Activated gamma-delta T cell treated with anti-CD3 and anti-CD28 coated beads, Interleukin-2, amount 50 U/mL, for 16 hours (primary cell): ENCODE measurements around the gene TMUB2.
"Not testable (repeated sequence)": the region's sequence is repeated elsewhere in the genome, so short reads cannot be mapped to it uniquely, and the experiment has no call there.

ENCODE experiments used
- DNase-seq: peaks from one replicate; pipeline ENCODE4 v3.0.0-alpha.2; 2020; ENCODE audit warnings: low read depth

Gene TMUB2

DNA sequence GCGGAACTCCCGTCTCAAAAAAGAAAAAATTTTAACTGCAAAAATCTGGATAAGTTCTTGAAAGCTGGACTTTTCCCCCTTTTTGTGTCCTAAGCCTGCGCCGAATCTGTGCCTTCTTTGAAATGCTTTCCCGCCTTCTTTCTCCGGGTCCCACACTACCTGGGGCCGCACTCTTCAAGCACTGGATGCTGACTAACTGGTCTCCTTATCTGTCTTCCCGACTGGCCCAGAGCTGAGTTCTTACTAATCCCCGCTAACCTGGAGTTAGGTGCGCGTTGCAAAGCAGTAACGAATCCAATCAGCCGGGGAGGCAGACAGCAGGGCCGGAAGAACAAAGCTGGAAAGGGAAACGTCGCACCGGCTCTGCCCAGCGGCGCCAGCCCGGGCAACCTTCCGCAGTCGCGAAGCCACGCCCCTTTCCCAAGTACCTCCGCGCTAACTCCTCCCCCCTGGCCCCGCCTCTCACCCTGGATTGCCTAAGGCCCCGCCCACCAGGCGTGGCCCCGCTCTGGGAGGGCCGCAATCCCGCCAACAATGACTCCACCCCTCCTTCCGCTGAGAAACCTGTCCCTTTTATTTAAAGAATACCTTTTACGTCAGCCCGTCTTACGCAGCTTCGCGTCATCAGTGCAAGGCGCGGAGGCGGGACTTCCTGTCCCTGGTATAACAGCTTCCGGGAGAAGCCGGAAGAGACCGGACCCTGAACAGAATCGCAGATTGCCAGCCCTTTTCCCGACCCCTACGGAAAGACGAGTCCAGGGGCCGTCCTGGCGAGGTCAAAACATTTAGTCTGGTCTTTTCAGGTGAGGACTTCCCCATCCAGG lies at the start of gene TMUB2:
Gene TMUB2 (plus strand): TSS at position 666 of the 824 bp plus-strand sequence. CDS start 737 bp downstream, outside the sequence.
- DNase-seq, result peak; percentile 100

DNA sequence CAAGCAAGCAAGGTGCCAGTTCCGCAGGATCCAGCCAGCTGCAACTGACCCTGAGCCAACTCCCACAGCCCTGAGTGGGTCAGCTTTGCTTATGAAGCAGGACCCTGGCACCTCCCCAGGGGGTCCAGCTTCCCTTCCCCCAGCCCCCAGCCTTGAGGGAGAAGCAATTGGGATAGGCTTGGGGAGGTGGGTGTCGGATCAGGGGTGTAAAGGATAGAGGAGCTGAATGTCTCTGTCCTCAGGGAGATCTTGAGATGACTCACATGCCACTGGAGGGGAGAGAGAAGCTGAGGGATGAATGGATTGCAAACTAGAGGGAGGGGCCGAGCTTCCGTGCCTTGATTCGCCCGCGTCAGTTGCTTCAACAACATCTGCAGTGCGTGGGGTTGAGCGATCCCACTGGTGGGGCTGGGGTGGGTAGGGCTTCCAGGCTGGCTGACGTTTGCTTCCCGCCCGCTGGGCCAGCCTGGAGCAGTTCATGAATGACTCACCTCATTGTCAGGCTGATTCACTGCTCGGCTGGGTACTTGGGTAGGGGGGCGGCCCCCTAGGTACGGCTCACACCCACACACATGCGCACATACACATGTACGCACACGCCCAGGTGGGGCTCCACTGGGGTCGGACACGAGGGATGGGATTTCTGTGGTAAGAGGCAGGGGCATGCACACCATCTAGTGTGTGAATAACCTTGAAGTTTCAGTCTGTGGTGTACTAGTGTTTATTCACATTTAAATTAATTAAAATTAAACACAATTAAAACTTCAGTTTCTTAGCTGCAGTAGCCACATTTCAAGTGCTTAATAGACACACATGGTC lies 48.7 kb upstream of the TMUB2 start:
- peak; percentile 23 for DNase-seq

DNA sequence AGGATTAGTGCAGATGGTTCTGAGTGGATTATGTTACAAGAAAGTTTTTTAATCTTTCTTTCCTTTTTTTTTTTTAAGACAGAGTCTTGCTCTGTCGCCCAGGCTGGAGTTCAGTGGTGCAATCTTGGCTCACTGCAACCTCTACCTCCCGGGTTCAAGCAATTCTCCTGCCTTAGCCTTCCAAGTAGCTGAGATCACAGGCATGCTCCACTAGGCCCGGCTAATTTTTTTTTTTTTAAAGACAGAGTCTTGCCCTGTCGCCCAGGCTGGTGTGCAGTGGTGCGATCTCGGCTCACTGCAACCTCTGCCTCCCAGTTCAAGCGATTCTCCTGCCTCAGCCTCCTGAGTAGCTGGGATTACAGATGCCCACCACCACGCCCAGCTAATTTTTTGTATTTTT lies 42.9 kb upstream of the TMUB2 start:
- not testable (repeated sequence) for DNase-seq

DNA sequence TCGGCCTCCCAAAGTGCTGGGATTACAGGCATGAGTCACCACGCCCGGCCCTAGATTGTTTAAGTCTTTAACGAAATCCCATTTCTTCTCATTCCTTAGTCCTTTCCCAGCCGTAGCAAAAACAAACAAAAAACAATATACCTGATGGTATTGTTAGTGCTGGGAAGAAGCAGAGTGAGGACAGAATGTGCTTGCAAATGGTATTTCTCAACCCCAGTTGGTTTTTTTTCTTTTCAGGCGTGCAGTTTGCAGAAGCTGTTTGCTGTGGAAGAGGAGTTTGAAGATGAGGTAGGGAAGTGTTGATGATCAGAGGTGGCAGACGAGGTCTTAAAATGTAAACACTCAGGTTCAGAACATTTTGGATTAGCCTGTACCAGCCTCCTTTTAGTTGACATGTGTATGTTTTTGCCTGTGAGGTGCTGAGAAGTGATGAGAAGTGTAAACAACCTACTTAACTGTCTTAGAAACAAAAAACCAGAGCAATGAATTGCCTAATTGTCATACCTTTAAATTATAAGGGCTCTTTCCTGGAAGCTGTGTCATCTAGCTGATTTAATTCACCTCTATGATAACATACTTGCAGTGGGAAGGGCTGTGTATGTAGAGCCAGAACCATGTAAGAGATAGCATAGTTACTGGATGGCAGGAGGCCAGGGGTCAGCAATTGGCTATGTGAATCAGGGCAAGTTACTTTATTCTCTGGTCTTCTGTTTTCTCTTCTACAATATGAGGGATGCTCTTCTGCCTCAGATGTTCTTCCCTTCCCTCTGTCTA lies 41.6 kb upstream of the TMUB2 start:
- no peak for DNase-seq

DNA sequence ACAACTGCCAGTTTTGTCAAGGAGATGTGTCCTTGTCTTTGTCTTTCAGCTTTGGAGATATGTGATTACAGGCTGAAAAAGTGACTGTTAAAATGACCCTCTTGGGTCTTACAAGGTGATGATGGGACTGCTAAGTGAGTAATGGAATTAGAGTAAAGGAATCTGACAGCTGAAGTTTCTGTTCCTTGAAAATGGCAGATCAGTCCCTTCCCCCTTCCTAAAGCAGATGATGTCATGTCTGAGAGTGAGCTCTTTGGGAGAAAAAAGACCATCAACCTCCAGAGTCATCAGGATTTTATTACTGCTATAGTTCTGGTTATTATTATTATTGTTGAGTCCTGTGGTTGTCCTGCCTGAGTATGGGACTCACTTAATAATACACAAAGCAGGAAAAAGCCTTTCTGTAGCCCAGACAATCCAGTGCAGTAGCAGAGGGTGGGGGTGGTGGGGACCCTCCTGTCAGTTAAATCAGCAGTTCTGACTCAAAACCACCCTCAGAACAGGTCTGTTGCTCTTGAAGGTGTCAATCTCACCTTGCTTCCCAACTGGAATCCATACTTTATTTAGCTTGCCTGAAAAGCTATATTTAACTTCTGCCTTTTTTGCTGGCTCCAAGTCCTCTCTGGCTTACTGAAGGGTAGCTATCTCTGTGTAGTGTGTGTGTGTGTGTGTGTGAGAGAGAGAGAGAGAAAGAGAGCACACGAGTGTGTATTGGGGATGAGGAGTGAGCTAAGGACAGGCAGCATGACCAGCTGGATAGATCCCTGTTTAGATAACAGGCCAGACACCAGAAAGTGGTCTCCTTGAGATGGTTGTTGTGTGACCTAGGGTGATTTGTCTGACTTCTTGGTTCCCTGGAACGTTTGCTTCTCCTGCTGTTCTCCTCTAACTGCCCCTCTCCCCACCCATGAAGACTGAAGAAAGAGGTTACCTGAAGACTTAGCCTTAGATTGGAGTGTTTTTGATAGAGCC lies 40.1 kb upstream of the TMUB2 start:
- no peak for DNase-seq

DNA sequence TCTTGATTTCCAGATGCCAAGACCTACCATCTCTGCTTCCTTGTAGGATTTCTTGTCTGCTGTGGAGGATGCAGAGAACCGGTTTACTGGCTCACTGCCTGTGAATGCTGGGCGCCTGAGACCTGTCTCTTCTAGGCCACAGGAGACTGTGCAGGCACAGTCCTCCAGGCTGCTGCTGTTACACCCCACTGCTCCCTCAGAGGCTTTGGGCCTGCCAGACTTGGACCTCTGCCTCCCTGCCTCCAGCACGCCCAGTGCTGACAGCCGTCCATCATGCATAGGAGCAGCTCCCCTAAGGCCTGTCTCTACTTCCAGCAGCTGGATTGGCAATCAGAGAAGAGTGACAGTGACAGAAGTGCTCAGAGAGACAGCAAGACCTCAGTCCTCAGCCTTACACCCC lies 39.0 kb upstream of the TMUB2 start:
- DNase-seq, result no peak

DNA sequence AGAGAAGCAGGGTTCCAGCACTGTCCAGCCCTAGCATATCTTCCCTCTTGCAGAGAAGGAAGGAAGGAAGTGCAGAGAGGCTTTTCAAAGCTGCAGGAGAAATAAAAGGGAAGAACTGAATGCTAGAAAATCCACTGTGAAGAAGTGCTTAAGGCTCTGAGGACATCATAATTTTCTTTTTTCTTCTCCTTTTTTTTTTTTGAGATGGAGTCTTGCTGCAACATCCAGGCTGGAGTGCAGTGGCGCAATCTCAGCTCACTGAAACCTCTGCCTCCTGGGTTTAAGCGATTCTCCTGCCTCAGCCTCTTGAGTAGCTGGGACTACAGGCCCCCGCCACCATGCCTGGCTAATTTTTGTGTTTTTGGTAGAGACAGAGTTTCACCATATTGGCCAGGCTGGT lies 37.7 kb upstream of the TMUB2 start:
- DNase-seq, result not testable (repeated sequence)

DNA sequence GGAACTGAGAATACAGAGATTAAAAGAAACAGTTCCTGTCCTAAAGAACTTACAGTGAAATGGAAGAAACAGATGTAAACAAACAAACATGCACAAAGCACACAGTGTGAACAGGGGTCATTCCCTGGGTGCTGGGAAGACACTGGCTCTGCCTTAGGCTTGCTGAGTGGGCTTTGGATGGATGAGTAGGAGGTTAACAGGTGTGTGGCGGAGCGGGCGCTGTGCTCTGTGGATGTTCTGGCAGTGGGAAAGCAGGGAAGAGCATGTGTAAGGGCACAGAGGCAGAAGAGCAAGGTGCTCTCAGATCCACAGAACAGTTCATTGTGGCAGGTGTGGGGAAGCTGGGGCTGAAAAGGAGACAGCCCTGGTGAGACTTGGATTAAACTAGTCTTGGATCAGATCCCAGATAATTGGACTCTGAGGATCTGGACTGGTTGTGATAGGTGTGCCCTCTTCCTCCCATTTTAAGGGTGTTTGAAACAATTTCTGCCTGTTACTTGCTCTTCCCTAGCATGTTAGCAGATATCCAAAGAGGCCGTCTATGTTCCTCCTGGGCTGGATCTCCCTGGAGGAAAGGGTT lies 36.9 kb upstream of the TMUB2 start:
- DNase-seq, result no peak

DNA sequence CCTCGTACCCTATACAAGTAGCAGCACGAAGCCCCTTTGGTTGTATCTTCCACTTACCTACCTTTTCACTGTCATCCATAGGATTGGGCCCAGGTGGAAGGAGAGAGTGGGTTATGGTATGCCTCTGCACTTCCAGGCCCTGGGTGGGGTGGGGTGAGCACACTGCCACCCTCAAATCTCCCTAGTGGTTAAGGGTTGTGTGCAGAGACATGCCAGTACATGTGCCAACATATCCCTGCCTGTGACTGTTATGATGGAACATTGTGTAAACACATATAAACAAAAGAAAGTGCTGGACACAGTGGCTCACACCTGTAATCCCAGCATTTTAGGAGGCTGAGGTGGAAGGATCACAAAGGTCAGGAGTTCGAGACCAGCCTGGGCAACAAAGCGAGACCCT lies 33.9 kb upstream of the TMUB2 start:
- DNase-seq, result no peak

DNA sequence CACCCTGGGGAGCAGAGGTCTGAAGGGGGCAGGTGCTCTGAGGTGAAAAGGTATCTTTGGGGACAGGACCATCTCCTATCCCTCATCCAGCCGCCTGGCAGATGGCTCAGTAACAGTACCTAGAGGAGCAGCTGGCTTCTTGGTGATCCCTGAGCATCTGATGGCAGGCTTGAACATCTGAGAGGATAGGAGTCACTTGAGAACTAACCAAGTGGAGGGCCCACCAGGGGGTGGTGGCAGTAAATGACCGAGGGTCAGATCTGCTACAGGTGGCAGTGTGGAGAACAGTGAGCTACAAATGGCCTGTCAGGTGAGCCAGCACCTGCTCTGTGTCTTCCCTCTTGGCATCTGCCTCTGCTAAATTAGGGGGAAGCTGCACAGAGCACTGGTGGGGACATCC lies 31.3 kb upstream of the TMUB2 start:
- DNase-seq, result no peak

DNA sequence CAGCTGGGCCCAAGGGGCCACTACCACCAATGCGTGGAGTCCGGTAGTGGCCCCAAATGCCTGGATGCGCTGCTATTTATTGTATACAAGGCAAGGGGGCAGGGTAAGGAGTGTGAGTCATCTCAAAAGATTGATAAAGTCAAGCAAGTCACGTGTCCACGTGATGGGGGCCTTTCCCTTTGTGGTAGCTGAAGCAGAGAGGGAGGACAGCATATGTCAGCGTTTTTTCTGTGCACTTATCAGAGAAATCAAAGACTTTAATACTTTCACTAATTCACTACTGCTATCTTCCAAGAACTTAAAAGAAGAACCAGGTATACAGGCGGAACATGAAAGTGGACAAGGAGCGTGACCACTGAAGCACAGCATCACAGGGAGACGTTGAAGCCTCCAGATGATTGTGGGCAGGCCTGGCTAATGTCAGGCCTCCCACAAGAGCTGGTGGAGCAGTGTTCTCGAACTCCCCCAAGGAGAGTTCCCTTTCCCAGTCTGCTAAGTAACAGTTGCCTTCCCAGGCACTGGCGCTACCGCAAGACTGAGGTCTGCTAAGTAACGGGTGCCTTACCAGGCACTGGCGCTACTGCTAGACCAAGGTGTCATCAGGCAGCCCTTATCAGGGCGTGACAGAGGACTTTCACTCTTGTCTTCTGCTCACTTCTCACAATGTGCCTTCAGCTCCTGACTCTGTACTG lies 27.1 kb upstream of the TMUB2 start:
- no peak for DNase-seq

DNA sequence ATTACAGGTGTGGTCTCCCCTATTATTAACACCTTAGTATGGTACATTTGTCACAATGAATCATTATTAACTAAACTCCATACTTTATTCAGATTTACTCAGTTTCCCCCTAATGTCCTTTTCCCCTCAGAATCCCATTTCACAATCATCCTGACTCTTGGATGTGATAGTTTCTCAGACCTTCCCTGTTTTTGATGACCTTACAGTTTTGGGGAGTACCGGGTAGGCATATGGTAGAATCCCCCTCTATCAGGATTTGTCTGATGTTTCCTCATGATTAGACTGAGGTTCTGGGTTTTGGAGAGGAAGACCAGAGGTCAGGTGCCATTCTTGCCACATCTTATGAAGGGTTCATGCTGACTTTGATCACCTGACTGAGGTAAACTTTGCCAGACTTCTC lies 22.3 kb upstream of the TMUB2 start:
- no peak for DNase-seq

DNA sequence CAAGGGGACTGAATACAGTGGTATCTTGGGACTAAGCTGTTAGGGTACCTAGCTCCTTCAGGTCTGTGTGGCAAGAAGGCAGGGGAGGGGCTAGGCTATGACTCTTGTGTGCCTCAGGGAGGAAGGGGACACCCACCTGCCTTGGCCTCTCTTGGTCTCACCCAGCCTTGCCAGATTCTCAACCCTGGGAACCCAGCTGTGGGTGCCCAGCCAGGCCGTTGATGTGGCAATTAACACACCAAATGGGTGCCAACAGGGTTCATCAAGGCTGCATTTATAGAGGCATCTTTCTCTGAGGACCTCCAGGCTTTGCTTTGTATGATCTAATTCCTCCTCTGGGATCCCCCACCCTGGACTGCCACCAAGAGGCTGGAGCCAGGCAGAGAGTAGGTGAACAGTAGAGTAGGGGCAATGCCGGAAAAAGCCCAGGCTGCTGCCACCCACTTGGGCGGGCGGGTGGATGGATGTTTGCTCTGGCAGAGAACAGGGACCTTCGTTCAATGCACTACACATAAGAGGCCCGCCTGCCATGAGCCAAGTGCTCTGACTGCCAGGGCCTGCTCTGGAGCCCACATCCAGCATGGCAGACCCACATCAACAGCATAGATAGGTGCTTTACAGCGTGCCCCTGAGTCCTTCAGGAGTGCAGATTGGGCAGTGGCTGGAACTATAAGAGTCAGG lies 19.5 kb upstream of the TMUB2 start:
- DNase-seq, result no peak

DNA sequence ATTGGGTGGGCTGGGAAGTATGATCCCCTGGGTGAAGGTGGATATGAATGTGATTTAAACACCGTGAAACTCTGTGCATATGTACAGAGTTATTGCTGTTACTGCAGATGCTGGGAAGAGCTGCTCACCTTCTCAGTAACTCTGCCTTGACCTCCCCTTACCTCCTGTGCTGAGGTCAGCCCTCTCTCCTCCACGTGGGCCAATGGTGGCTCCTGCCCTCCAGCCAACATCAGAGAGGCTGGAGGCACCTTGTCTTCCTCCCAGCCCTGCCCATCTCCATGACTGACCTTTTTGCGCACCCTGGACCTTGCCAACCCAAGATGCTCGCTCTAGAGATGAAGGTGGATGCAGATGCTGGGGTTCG lies 16.7 kb upstream of the TMUB2 start:
- no peak for DNase-seq

DNA sequence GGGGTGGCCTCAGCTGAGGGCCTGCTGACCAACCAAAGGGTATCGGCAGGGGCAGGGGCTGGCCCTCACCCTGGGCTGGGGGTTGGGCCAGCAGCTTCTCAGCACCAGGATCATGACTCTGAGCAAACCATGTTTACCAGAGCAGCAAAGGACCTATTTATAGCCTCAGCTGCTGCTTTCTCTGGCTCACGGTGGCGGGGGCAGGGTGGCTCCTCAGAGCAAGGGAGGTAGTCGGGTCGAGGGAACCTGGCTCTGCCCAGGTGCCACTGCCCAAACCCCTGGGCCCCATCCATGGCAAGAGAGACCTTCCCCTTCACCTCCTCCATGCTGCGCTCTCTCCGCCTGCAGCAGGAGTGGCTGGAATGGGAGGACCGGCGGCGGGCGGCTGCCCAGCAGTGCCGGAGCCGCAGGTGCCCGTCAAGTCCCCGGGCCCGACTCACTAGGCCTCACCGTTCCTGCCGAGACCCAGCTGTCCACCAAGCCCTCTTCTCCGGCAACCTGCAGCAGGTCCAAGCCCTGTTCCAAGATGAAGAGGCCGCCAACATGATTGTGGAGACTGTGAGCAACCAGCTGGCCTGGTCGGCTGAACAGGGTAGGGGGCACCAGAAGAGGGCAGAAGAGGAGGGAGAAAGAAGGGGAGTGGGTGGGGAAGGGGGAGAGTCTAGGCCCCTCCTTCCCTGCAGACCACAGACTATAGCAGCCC lies 16.1 kb upstream of the TMUB2 start, which contains the start of gene ASB16:
Gene ASB16 (plus strand): TSS at position 206 of the 703 bp plus-strand sequence. CDS start 86 bp downstream, at position 292.
- no peak for DNase-seq

DNA sequence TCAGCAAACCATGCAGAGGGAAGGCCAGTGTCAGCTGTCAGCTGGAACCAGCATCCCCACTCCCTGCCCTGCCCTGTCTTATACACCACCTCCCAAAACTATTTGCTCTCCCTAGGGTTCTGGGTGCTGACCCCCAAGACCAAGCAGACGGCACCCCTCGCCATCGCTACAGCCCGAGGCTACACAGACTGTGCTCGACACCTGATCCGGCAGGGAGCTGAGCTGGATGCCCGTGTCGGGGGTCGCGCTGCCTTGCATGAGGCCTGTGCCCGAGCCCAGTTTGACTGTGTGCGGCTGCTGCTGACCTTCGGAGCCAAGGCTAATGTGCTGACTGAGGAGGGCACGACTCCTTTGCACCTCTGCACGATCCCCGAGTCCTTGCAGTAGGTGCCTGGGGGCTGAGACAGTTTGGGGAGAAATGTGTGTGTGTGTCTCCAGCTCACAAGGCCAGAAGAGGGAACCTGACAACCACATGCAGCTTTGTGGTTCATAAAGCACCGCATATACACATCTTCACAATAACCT lies 14.8 kb upstream of the TMUB2 start:
- no peak for DNase-seq

DNA sequence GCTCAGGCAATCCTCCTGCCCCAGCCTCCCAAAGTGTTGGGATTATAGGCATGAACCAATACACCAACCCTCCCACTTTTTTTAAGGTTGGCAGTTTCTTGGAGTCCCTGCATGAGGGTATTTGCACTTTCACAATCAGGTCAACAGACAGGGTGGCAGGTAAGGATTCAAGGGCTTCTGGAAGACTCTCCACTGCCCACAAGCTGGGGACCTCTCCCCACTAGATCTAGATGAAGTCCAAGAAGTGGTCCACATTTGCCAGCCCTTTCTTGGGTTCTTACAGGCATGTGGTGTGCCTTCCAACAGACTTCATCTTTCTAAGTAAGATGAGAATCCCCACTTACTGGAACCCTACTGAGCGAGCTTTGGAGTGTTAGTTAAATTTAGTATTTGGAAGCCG lies 12.3 kb upstream of the TMUB2 start:
- no peak for DNase-seq

DNA sequence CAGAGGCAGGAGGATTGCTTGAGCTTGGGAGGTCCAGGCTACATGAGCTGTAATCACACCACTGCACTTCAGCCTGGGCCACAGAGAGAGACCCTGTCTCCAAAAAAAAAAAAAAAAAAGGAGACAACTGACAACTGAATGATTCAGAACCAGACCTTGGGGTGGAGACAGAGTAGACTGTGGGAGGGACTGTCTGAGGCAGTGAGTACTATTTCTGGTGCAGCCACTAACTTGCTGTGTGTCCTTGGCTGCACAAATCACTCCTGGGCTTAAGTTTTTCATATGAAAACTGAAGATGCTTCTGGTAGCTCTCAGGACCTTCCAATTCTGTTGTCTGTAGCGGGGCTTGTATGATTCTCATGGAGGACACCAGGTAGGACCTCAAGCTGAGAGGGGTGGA lies 10.5 kb upstream of the TMUB2 start:
- DNase-seq, result no peak
